OCI-LY7 (cell line): ENCODE measurements around the gene MAN1C1. TPM values are rescaled to one million over a fixed set of nuclear protein-coding genes. Genes with fewer than 3 reads are reported as not detected.

Source experiments
- BruUV-seq: library from RNA; stranded (reverse); fragments of 400-500 nt; replicated peaks from 2 replicates; lab custom pipeline; 2021; lab: Mats Ljungman, UMichigan
- CTCF ChIA-PET: fragments of 300-600 bp; sonication (Branson Sonifier 250); formaldehyde crosslinking; loops from one replicate; lab custom pipeline; 2022; ENCODE audit warnings: antibody characterized with exemption; ENCODE audit not compliant: unreplicated experiment; lab: Charles Lee
- POLR2A ChIA-PET: fragments of 300-600 bp; sonication (Branson Sonifier 250); formaldehyde crosslinking; loops from one replicate; lab custom pipeline; 2022; ENCODE audit warnings: antibody characterized with exemption; lab: Charles Lee
- DNase-seq: peaks from one replicate; pipeline ENCODE4 v3.0.0-alpha.2; 2015; ENCODE audit warnings: low spot score
- H2AFZ ChIP-seq: fragments of 200-600 bp; sonication (generic), shearing (Covaris generic); 2 replicates; pipeline ENCODE4 v1.6.1; 2014; ENCODE audit warnings: mild to moderate bottlenecking, antibody characterized with exemption, low read length, moderate library complexity
- H3K27ac ChIP-seq: fragments of 200-600 bp; sonication (generic); 2 replicates; pipeline ENCODE4 v1.5.1; 2014; ENCODE audit warnings: mixed run types, low read depth, mild to moderate bottlenecking, moderate library complexity, low read length, inconsistent platforms; ENCODE audit not compliant: poor library complexity, severe bottlenecking
- H3K36me3 ChIP-seq: fragments of 200-600 bp; sonication (generic); 2 replicates; pipeline ENCODE4 v1.6.1; 2014; ENCODE audit warnings: mild to moderate bottlenecking, antibody characterized with exemption, low read length, moderate library complexity, mixed read lengths; ENCODE audit not compliant: insufficient read depth
- H3K4me1 ChIP-seq: fragments of 200-600 bp; sonication (generic); 2 replicates; pipeline ENCODE4 v1.5.1; 2014; ENCODE audit warnings: mild to moderate bottlenecking, low read length; ENCODE audit not compliant: insufficient read depth, poor library complexity, severe bottlenecking
- H3K4me2 ChIP-seq: fragments of 200-600 bp; sonication (generic); 2 replicates; pipeline ENCODE4 v1.6.1; 2014; ENCODE audit warnings: mild to moderate bottlenecking, low read length
- H3K4me3 ChIP-seq: fragments of 200-600 bp; sonication (generic); 2 replicates; pipeline ENCODE4 v1.5.1; 2014; ENCODE audit warnings: mild to moderate bottlenecking, low read depth, low read length; ENCODE audit not compliant: poor library complexity, severe bottlenecking
- H3K79me2 ChIP-seq: fragments of 200-600 bp; sonication (generic); 2 replicates; pipeline ENCODE4 v1.6.1; 2016; ENCODE audit warnings: low read depth, mild to moderate bottlenecking, low read length, moderate library complexity, mixed read lengths; ENCODE audit not compliant: insufficient read depth
- H3K9me2 ChIP-seq: fragments of 200-600 bp; sonication (generic); 2 replicates; pipeline ENCODE4 v1.6.1; 2016; ENCODE audit warnings: mild to moderate bottlenecking, low read length, mixed read lengths; ENCODE audit not compliant: insufficient read depth
- H3K9me3 ChIP-seq: fragments of 200-600 bp; sonication (generic); 2 replicates; pipeline ENCODE4 v1.6.1; 2014; ENCODE audit warnings: mild to moderate bottlenecking, mixed run types, low read length, mixed read lengths
- H4K20me1 ChIP-seq: fragments of 200-600 bp; sonication (generic); 2 replicates; pipeline ENCODE4 v1.6.1; 2014; ENCODE audit warnings: mild to moderate bottlenecking, antibody characterized with exemption, low read length, moderate library complexity, mixed read lengths; ENCODE audit not compliant: insufficient read depth
- CTCF ChIP-seq: fragments of 200-600 bp; sonication (generic); conservative IDR thresholded peaks from 2 replicates; pipeline ENCODE4 v1.5.1; 2014; ENCODE audit warnings: mild to moderate bottlenecking, antibody characterized with exemption, low read length, moderate library complexity, mixed read lengths
- EZH2phosphoT487 ChIP-seq: fragments of 200-600 bp; sonication (generic); IDR thresholded peaks from 2 replicates; pipeline ENCODE4 v1.6.1; 2018; ENCODE audit warnings: low read depth, borderline replicate concordance, mild to moderate bottlenecking, mixed run types, antibody characterized with exemption, low read length, moderate library complexity, mixed read lengths
- intact Hi-C: fragments of 100-400 bp; cut with micrococcal nuclease; formaldehyde crosslinking; loops from one replicate; pipeline ENCODE4 v1.10.0; 2022; ENCODE audit not compliant: unreplicated experiment
- total RNA-seq, 2 experiments: library from RNA; depleted of rRNA in 1 of 2; stranded (reverse); fragments of >200 nt in 1 of 2; shearing (Covaris generic) in 1 of 2; gene quantifications; 2 replicates each; pipeline ENCODE4 v1.2.3, GENCODE V29; 2014 to 2022

MAN1C1 gene
- total RNA-seq, 2 experiments from 2014 or later: 3.0 to 4.9 TPM

- TF ChIP-seq CTCF: no peak
- TF ChIP-seq EZH2phosphoT487: no peak
- H3K27ac ChIP-seq: no peak overlapping the region
- peaks cover 33% of the 10 kb centered on the region for H3K4me1 ChIP-seq
- no peak overlapping the region for H2AFZ ChIP-seq
- H3K4me2 ChIP-seq: no peak overlapping the region
- H3K9me2 ChIP-seq: no peaks in the 10 kb centered on the region
- H3K9me3 ChIP-seq: no peaks in the 10 kb centered on the region
- no peaks in the 10 kb centered on the region for H3K79me2 ChIP-seq
- H4K20me1 ChIP-seq: no peaks in the 10 kb centered on the region
- H3K36me3 ChIP-seq: no peaks in the 10 kb centered on the region
- ChIA-PET POLR2A (no interaction called here), CTCF (no interaction called here)
- BruUV-seq: no TSS peak
- DNase-seq: no peak
- H3K4me3 ChIP-seq: no peak overlapping the region
- intact Hi-C loops: no loop called here
Measured at GRCh38 chr1:25674807-25675084, 58.2 kb downstream of the MAN1C1 start.

GRCh38 chr1:25675729-25676476, 59.3 kb downstream of the MAN1C1 start:
- Histone ChIP-seq H3K4me3 (no peak overlapping the region), H3K9me2 (no peaks in the 10 kb centered on the region), H4K20me1 (no peaks in the 10 kb centered on the region), H3K9me3 (no peaks in the 10 kb centered on the region), H3K27ac (peak overlapping the region; percentile 8), H2AFZ (no peak overlapping the region), H3K4me2 (peak overlapping the region; percentile 45), H3K79me2 (no peaks in the 10 kb centered on the region), H3K36me3 (no peaks in the 10 kb centered on the region), H3K4me1 (peaks cover 33% of the 10 kb centered on the region)
- TF ChIP-seq CTCF (no peak), EZH2phosphoT487 (no peak)
- DNase-seq: peak; percentile 81
- intact Hi-C loops: no loop called here
- ChIA-PET POLR2A (interaction anchor here (0.7 kb wide), 1 partner anchor 9 kb away, joined by 3 read pairs; no protein-coding TSS in a partner anchor), CTCF (no interaction called here)
- no TSS peak for BruUV-seq

- intact Hi-C loops: no loop called here
- H2AFZ ChIP-seq: no peak overlapping the region
- H3K27ac ChIP-seq: no peak overlapping the region
- no peak overlapping the region for H3K4me3 ChIP-seq
- peaks cover 33% of the 10 kb centered on the region for H3K4me1 ChIP-seq
- no peaks in the 10 kb centered on the region for H3K9me2 ChIP-seq
- H3K36me3 ChIP-seq: no peaks in the 10 kb centered on the region
- no peak for DNase-seq
- H4K20me1 ChIP-seq: no peaks in the 10 kb centered on the region
- TF ChIP-seq EZH2phosphoT487 (no peak), CTCF (no peak)
- peak overlapping the region; percentile 45 for H3K4me2 ChIP-seq
- H3K79me2 ChIP-seq: no peaks in the 10 kb centered on the region
- BruUV-seq: no TSS peak
- POLR2A ChIA-PET: no interaction called here
- CTCF ChIA-PET: interaction anchor here (0.7 kb wide), 1 partner anchor 104 kb away, joined by 4 read pairs; no protein-coding TSS in a partner anchor
- no peaks in the 10 kb centered on the region for H3K9me3 ChIP-seq
Measured at GRCh38 chr1:25676488-25676887, 59.9 kb downstream of the MAN1C1 start.
